AG08396 (cell line): ENCODE measurements around the gene NEDD4L.
"Not testable (repeated sequence)": the region's sequence is repeated elsewhere in the genome, so short reads cannot be mapped to it uniquely, and the experiment has no call there.

Experiments
- DNase-seq: peaks from one replicate; pipeline ENCODE4 v3.0.0; 2012; ENCODE audit warnings: low spot score, mixed read lengths

Gene NEDD4L

GRCh38 chr18:58156516-58156915 is 112.5 kb downstream of the NEDD4L start:
- no peak for DNase-seq

DNA sequence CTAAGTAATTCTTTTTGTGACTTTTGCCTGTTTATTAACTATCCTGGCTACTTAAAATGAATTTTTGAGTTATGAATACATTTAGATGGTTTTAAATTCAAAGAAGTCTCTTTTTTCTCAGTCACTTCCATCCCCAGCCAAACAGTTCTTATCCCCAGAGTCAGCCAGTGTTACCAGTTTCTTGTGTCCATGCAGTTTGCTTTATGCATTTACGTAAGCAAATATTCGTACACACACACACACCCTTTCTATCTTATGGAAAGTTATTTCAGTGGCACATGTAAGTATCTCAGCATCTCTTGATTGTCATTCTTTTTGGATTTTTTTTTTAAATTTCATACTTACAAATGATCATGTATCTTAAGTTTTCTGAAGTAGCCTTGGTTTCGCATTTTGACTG is 113.2 kb downstream of the NEDD4L start:
- no peak for DNase-seq

GRCh38 chr18:58158008-58158407 is 114.0 kb downstream of the NEDD4L start:
- no peak for DNase-seq

DNA sequence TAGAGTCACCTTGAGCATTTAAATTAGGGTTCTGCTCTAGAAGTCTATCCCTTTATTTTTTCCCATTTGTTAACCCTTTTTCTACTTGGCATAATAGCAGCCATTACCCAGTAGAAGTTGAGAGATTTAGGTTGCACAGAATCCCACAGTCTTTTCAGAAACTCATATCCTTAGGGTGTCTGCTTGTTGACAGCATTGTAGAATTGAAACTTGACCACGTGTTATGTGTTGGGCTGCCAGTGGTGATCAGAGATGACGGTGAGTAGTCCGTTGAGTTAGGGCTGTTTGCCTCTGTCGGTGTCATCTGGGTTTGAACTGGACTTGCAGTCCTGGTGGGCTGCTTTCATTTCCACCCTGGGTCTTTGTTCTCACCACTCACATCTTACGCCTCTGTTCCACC is 114.4 kb downstream of the NEDD4L start:
- no peak for DNase-seq

DNA sequence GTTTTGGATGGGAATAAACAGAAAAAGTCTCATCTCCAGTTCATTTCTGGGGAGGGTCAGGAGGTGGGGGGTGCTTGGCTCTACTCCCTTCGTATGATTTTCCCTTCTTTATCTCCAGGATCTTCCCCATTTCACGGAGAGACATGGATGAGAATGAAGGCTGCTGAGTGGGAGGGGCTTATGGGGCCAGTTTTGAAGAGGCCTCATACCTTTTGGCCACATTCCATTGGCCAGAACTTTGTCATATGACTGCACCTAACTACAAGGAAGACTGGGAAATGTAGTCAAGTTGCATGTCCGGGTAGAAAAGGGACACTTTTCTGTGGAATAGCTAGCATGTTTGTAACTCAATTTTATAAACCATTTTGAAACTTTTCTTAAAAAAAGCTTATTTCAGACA is 117.6 kb downstream of the NEDD4L start:
- DNase-seq = no peak

DNA sequence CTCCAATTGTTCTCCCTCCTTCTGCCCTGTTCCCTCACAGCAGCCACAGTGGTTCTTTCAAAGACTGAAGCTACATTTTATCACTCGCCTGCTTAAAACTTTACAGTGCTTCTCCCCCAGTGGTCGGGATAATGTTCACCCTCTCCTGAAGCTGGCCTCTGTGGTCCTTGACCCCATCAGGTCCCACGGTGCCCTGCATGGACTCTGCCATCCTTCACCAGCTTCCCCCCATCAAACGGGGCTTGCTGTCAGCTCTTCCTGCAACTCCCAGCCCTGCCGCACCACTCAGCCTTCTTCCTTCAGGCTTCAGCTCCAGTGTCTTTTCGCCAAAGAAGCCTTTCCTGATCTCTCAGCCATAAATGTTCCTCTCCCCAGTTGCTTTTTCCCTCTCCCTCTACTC is 118.1 kb downstream of the NEDD4L start:
- no peak for DNase-seq

GRCh38 chr18:58163004-58163590 is 119.1 kb downstream of the NEDD4L start:
- no peak for DNase-seq

DNA sequence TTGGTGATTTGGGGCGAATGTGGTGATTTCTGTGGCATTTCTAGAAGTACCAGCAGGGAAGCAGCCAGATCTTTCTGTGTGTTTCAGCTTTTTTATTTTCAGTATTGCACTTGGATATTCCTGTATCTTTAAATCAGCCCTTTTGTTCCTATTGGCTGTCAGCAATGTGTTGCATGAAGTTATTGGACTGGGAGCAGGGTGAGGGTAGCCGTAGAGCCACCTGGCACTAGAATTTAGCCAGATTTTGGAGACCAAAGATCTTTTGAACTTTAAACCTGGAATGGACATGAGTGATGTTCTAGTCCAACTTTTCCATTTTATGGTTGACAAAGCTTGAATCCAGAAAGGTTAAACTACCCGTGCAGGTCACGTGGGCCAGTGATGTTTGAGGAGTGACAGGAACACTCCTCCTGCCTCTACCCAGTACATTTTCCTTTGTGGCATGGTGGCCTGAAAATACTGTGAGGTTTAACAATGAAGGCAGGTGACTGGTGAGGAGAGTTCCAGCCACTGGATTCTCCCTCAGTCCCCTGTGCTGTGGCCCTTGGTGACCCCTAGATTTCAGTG is 122.3 kb downstream of the NEDD4L start:
- DNase-seq = no peak

GRCh38 chr18:58167073-58167472 is 123.0 kb downstream of the NEDD4L start:
- no peak for DNase-seq

DNA sequence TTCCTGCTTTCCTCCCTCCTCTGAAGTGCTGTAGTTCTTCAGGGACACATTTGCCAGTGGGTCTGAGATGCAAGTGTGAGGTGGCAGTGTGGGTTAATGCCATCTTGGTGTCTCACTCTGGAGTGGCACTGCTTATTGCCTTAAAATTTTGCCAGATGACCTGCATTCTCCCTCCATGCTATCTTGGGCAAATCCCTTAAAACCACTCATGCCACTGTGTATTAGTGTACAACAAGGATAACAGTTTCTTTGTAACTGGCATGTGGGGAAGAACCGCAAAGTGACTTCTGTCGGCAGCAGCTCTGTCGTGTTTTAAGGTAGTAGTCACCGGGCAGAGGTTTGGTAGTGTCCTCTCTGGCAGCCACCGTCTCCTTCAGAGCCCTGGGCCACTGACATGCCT is 124.2 kb downstream of the NEDD4L start:
- DNase-seq = no peak

- no peak for DNase-seq
Measured at GRCh38 chr18:58168993-58169392, 125.0 kb downstream of the NEDD4L start.

- DNase-seq = no peak
Measured at GRCh38 chr18:58169472-58169871, 125.4 kb downstream of the NEDD4L start.

- DNase-seq = not testable (repeated sequence)
Measured at GRCh38 chr18:58170036-58170435, 126.0 kb downstream of the NEDD4L start.

GRCh38 chr18:58172031-58172430 is 128.0 kb downstream of the NEDD4L start:
- no peak for DNase-seq

GRCh38 chr18:58174285-58174684 is 130.3 kb downstream of the NEDD4L start:
- no peak for DNase-seq

GRCh38 chr18:58175122-58175785 is 131.2 kb downstream of the NEDD4L start:
- DNase-seq = no peak

DNA sequence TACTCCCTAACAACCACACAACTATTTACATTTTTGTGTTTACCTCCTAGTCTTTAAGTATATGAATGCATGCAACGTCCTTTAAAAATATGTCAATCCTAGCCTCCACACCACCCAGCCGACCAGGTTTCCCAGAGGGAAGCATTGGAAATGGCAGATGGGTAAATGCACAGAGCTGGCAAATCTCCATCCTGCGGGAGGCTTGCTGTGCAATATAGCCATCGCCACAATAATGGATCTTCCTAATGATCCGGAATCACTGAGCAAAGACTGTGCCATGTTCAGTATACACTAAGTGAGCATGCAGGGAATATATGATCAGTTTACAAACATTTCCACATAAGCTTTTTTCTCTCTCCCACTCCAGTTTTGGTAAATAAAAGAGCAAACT is 131.8 kb downstream of the NEDD4L start:
- no peak for DNase-seq

GRCh38 chr18:58177004-58177717 is 133.1 kb downstream of the NEDD4L start:
- DNase-seq = peak; percentile 71

- no peak for DNase-seq
Measured at GRCh38 chr18:58177896-58178470, 134.0 kb downstream of the NEDD4L start.

- no peak for DNase-seq
Measured at GRCh38 chr18:58178511-58178910, 134.5 kb downstream of the NEDD4L start.

GRCh38 chr18:58180172-58180571 is 136.1 kb downstream of the NEDD4L start:
- DNase-seq = no peak

DNA sequence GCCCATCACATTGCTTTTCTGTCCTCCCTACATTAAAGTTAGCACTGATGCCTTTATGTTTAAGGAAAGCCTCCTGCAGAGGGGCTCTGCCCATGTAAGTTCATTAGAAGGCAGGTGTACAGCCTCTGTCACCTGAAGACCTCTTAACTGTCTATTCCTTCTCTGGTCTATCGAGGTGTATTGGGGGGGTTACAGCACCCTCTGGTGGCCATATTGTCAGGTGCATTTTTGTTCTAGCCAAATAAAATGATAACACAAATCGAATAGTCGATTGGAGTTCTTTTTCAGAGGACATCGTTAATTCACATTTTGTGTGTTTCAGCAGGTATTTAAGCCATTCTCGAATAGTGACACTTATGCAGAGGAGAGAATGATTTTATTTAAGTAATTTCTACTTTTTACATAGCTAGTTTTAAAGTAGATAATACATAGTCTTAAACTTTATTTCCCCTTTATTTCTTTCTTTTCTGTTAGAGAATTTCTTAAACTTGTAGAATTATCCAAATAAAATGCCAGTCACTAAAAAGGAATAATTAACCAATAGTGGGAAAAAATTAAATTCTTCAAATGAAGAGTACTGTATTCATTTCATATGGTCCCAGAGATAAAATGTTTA is 136.8 kb downstream of the NEDD4L start:
- DNase-seq = peak; percentile 54
